Endodermal cell (in vitro differentiated cells): ENCODE measurements around the gene KDELR1. TPM values are rescaled to one million over a fixed set of nuclear protein-coding genes. Genes with fewer than 3 reads are reported as not detected.
"Not testable (repeated sequence)": the region's sequence is repeated elsewhere in the genome, so short reads cannot be mapped to it uniquely, and the experiment has no call there.

Experiments used
- DNase-seq: peaks from one replicate; pipeline ENCODE4 v3.0.0-alpha.2; 2017
- H3K27ac ChIP-seq: 2 replicates; pipeline ENCODE4 v1.5.1; 2013; ENCODE audit warnings: mild to moderate bottlenecking, low read depth, low read length, moderate library complexity
- H3K27me3 ChIP-seq: 2 replicates; pipeline ENCODE4 v1.6.1; 2013; ENCODE audit warnings: mild to moderate bottlenecking, low read length, moderate library complexity; ENCODE audit not compliant: insufficient read depth, control insufficient read depth, poor library complexity, severe bottlenecking
- H3K36me3 ChIP-seq: 2 replicates; pipeline ENCODE4 v1.7.0; 2013; ENCODE audit warnings: mild to moderate bottlenecking, low read length, moderate library complexity; ENCODE audit not compliant: control insufficient read depth, insufficient read depth
- H3K4me1 ChIP-seq: one replicate; pipeline ENCODE4 v1.7.0; 2013; ENCODE audit warnings: low read length; ENCODE audit not compliant: control insufficient read depth, insufficient read depth
- H3K4me3 ChIP-seq: 2 replicates; pipeline ENCODE4 v1.5.1; 2013; ENCODE audit warnings: mild to moderate bottlenecking, low read length, moderate library complexity
- H3K9ac ChIP-seq: 2 replicates; pipeline ENCODE4 v1.6.1; 2013; ENCODE audit warnings: mild to moderate bottlenecking, low read length, moderate library complexity; ENCODE audit not compliant: poor library complexity, severe bottlenecking; ENCODE audit errors: extremely low read depth
- H3K9me3 ChIP-seq: 2 replicates; pipeline ENCODE4 v1.6.1; 2013; ENCODE audit warnings: mild to moderate bottlenecking, low read length, moderate library complexity; ENCODE audit not compliant: control insufficient read depth
- H3K27ac Mint-ChIP-seq: 2 replicates; pipeline ENCODE4 v1.8.0; 2020; ENCODE audit warnings: mixed read lengths
- H3K27me3 Mint-ChIP-seq: 2 replicates; pipeline ENCODE4 v1.8.0; 2021; ENCODE audit warnings: mild to moderate bottlenecking, mixed read lengths; ENCODE audit not compliant: insufficient read depth
- H3K36me3 Mint-ChIP-seq: 2 replicates; pipeline ENCODE4 v1.8.0; 2020; ENCODE audit warnings: low read depth, mixed read lengths
- H3K4me1 Mint-ChIP-seq: 2 replicates; pipeline ENCODE4 v1.8.0; 2020; ENCODE audit warnings: mixed read lengths
- H3K4me3 Mint-ChIP-seq: 2 replicates; pipeline ENCODE4 v1.8.0; 2020; ENCODE audit warnings: mild to moderate bottlenecking, moderate library complexity, mixed read lengths
- H3K9me3 Mint-ChIP-seq: 2 replicates; pipeline ENCODE4 v1.8.0; 2020; ENCODE audit warnings: mild to moderate bottlenecking, mixed read lengths
- WGBS, 2 experiments: methylation state at CpG; one replicate each; pipeline versions ENCODE4 v1.1.5 to v1.1.7; 2013; ENCODE audit warnings: missing lambda C conversion rate in 2 of 2, mixed read lengths in 1 of 2; ENCODE audit not compliant: insufficient coverage in 1 of 2, insufficient read length in 1 of 2; 5-methylcytosine and 5-hydroxymethylcytosine counted together
- total RNA-seq, 2 donors: library from RNA; stranded (reverse); fragmentation: NEBNext Ultra II Directional in 1 of 2; extraction: Animal tissue kit (Norgen Biotek cat#: 25700) in 1 of 2; gene quantifications; 2 replicates in 1 of 2; 3 replicates in 1 of 2; pipeline ENCODE4 v1.2.1, GENCODE V29; 2021
- TF ChIP-seq, protein P1 (sequence below): fragments of 200-600 bp; sonication (generic); conservative IDR thresholded peaks from 2 replicates; pipeline ENCODE4 v1.5.0; 2021; ENCODE audit warnings: antibody characterized with exemption, mild to moderate bottlenecking

Gene KDELR1
- total RNA-seq, 2 donors from 2014 or later = 227 to 285 TPM

GRCh38 chr19:48373567-48373966 is 17.8 kb downstream of the KDELR1 start:
- no peak overlapping the region for H3K27ac ChIP-seq
- TF ChIP-seq, protein P1, sequence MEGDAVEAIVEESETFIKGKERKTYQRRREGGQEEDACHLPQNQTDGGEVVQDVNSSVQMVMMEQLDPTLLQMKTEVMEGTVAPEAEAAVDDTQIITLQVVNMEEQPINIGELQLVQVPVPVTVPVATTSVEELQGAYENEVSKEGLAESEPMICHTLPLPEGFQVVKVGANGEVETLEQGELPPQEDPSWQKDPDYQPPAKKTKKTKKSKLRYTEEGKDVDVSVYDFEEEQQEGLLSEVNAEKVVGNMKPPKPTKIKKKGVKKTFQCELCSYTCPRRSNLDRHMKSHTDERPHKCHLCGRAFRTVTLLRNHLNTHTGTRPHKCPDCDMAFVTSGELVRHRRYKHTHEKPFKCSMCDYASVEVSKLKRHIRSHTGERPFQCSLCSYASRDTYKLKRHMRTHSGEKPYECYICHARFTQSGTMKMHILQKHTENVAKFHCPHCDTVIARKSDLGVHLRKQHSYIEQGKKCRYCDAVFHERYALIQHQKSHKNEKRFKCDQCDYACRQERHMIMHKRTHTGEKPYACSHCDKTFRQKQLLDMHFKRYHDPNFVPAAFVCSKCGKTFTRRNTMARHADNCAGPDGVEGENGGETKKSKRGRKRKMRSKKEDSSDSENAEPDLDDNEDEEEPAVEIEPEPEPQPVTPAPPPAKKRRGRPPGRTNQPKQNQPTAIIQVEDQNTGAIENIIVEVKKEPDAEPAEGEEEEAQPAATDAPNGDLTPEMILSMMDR = no peak
- Mint-ChIP-seq H3K36me3 (no peaks in the 10 kb centered on the region), H3K4me1 (no peaks in the 10 kb centered on the region), H3K27ac (no peak overlapping the region), H3K4me3 (no peak overlapping the region), H3K9me3 (no peaks in the 10 kb centered on the region), H3K27me3 (peaks cover 29% of the 10 kb centered on the region)
- H3K4me1 ChIP-seq = no peaks in the 10 kb centered on the region
- no peak for DNase-seq
- H3K4me3 ChIP-seq = no peak overlapping the region
- 88 to 100% methylated on average over 7 to 11 of the region's 11 CpGs for WGBS, 2 experiments
- no peaks in the 10 kb centered on the region for H3K27me3 ChIP-seq
- no peaks in the 10 kb centered on the region for H3K36me3 ChIP-seq
- no peak overlapping the region for H3K9ac ChIP-seq
- H3K9me3 ChIP-seq = no peaks in the 10 kb centered on the region

GRCh38 chr19:48372904-48373303 is 18.4 kb downstream of the KDELR1 start:
- no peak overlapping the region for H3K4me3 ChIP-seq
- 88 to 100% methylated on average over 2 to 4 of the region's 4 CpGs for WGBS, 2 experiments
- no peaks in the 10 kb centered on the region for H3K4me1 ChIP-seq
- Mint-ChIP-seq H3K4me3 (no peak overlapping the region), H3K9me3 (no peaks in the 10 kb centered on the region), H3K27ac (no peak overlapping the region), H3K36me3 (no peaks in the 10 kb centered on the region), H3K4me1 (no peaks in the 10 kb centered on the region), H3K27me3 (peaks cover 31% of the 10 kb centered on the region)
- H3K27me3 ChIP-seq = no peaks in the 10 kb centered on the region
- H3K9me3 ChIP-seq = no peaks in the 10 kb centered on the region
- H3K9ac ChIP-seq = no peak overlapping the region
- TF ChIP-seq, protein P1 = no peak
- no peak for DNase-seq
- H3K36me3 ChIP-seq = no peaks in the 10 kb centered on the region
- no peak overlapping the region for H3K27ac ChIP-seq

DNA sequence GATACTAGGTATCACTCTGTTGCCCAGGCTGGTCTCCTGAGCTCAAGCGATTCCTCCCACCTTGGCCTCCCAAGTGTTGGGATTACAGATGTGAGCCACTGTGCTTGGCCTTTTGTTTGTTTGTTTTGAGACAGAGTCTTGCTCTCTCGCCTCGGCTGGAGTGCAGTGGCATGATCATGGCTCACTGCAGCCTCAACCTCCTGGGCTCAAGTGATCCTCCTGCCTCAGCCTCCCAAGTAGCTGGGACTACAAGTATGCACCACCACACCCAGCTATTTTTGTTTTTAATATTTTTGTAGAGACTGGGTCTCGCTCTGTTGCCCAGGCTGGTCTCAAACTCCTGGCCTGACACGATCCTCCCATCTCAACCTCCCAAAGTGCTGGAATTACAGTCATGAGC is 19.6 kb downstream of the KDELR1 start:
- not testable (repeated sequence) for H3K4me3 Mint-ChIP-seq, H3K4me3 ChIP-seq, H3K9me3 ChIP-seq, H3K4me1 ChIP-seq, H3K9me3 Mint-ChIP-seq, H3K27ac ChIP-seq, H3K36me3 Mint-ChIP-seq, H3K4me1 Mint-ChIP-seq, DNase-seq, H3K27me3 ChIP-seq, H3K9ac ChIP-seq, H3K27ac Mint-ChIP-seq, H3K36me3 ChIP-seq
- peaks cover 32% of the 10 kb centered on the region for H3K27me3 Mint-ChIP-seq
- 80 to 97% methylated on average over 1 to 5 of the region's 5 CpGs for WGBS, 2 experiments

GRCh38 chr19:48371367-48371766 is 20.0 kb downstream of the KDELR1 start:
- H3K27me3 ChIP-seq = no peaks in the 10 kb centered on the region
- no peak overlapping the region for H3K9ac ChIP-seq
- no peak overlapping the region for H3K4me3 ChIP-seq
- no peak for DNase-seq
- Mint-ChIP-seq H3K27ac (no peak overlapping the region), H3K36me3 (no peaks in the 10 kb centered on the region), H3K4me1 (no peaks in the 10 kb centered on the region), H3K9me3 (no peaks in the 10 kb centered on the region), H3K4me3 (no peak overlapping the region), H3K27me3 (peaks cover 34% of the 10 kb centered on the region)
- WGBS, 2 experiments = 93 to 94% methylated on average over 5 to 7 of the region's 7 CpGs
- TF ChIP-seq, protein P1 = no peak
- no peak overlapping the region for H3K27ac ChIP-seq
- no peaks in the 10 kb centered on the region for H3K36me3 ChIP-seq
- H3K9me3 ChIP-seq = no peaks in the 10 kb centered on the region
- H3K4me1 ChIP-seq = no peaks in the 10 kb centered on the region
